ENCODE measurements around the gene MAP2K3. TPM values are rescaled to one million over a fixed set of nuclear protein-coding genes. Genes with fewer than 3 reads are reported as not detected.
A peak's percentile ranks its signal among the peaks of the same experiment; 100 is the strongest.

The MAP2K3 gene
- total and polyA plus RNA-seq, 10 of the 15 experiments (the other 5 are each of a cell fraction or from before 2014, with no cell fraction given), result 0.71 to 39.4 (median 18.6) TPM

DNA sequence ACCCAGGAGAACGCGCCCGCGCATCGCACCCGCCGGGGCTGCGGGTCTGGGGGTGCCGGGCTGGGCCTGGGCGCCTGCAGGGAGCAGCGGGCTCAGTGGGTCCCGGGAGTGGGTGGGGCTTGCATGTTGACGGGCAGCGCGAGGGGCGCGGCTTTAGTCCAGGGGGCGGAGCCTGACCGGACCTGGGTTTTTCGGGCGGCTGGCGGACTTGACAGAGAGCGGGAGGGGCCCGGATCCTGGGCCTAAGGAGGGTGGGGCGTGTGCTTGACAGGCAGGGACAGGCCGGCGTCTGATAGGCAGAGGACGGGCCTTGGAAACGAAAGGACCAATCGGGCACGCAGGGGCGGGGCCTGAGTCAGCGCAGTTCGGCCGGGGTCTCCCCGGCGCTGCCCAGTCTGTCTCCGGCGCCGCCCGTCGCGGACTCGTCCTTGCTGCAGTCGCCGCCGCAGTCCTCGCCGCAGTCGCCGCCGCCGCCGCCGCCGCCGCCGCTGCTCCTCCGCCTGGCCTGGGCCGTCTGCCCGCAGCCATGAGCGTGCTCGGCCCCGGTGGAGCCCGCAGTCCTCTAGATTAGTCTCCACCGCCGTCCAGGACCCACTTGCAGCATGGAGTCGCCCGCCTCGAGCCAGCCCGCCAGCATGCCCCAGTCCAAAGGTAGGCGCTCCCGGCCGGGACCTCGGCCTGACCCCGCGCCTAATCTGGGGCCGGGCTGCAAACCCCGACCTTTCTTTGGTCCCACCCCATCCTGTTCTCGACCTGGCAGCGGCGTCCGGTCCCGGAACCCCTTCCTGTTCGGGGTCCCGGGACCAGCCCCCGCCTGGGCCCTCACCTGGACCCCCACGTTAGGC, at the start of gene MAP2K3 (continued):
- no peak for TF ChIP-seq HDAC2 (IDR thresholded peaks at IDR 0.05)
- TF ChIP-seq, protein P1, sequence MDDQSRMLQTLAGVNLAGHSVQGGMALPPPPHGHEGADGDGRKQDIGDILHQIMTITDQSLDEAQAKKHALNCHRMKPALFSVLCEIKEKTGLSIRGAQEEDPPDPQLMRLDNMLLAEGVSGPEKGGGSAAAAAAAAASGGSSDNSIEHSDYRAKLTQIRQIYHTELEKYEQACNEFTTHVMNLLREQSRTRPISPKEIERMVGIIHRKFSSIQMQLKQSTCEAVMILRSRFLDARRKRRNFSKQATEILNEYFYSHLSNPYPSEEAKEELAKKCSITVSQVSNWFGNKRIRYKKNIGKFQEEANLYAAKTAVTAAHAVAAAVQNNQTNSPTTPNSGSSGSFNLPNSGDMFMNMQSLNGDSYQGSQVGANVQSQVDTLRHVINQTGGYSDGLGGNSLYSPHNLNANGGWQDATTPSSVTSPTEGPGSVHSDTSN (IDR thresholded peaks at IDR 0.05; ENCODE audit: insufficient replicate concordance, low read depth, low read length), result peak; percentile 94
- TF ChIP-seq POLR2AphosphoS2 (IDR thresholded peaks at IDR 0.05; ENCODE audit: low read depth, low read length), result no peak
- TF ChIP-seq SIN3A (IDR thresholded peaks at IDR 0.05; ENCODE audit: low read depth, low read length), result 0 out of 2 replicates have a peak, but pooled peaks have one; percentile 64
- TF ChIP-seq IKZF1 (conservative IDR thresholded peaks at IDR 0.05), result peak; percentile 56
- TF ChIP-seq SUZ12 (IDR thresholded peaks at IDR 0.05; ENCODE audit: unreplicated experiment), result no peak
- TF ChIP-seq SMAD5 (IDR thresholded peaks at IDR 0.05; ENCODE audit: low read depth), result no peak
- no peak for TF ChIP-seq PAX5 (IDR thresholded peaks at IDR 0.05; ENCODE audit: borderline replicate concordance, low read depth, low read length)
- TF ChIP-seq ESRRA (IDR thresholded peaks at IDR 0.05; ENCODE audit: low read length), result no peak
- TF ChIP-seq MYC (IDR thresholded peaks at IDR 0.05; ENCODE audit: insufficient read depth, insufficient read length, insufficient replicate concordance, low read length, severe bottlenecking), result no peak
- TF ChIP-seq TCF12 (IDR thresholded peaks at IDR 0.05; ENCODE audit: low read depth, low read length), result no peak
- no peak for TF ChIP-seq PAX8 (IDR thresholded peaks at IDR 0.05)
- TF ChIP-seq ATF7 (IDR thresholded peaks at IDR 0.05; ENCODE audit: low read depth), result no peak
- no peak for TF ChIP-seq ATF2 (IDR thresholded peaks at IDR 0.05; ENCODE audit: low read length)
- TF ChIP-seq MAX (IDR thresholded peaks at IDR 0.05; ENCODE audit: low read depth, low read length), result 0 out of 2 replicates have a peak, but pooled peaks have one; percentile 5
- peak; percentile 79 for TF ChIP-seq LARP7 (IDR thresholded peaks at IDR 0.05)
- no peak; the same call in 1 of the 2 replicates for TF ChIP-seq HCFC1 (IDR thresholded peaks at IDR 0.05; ENCODE audit: low read length)
- no peak for TF ChIP-seq BCL11A (IDR thresholded peaks at IDR 0.05; ENCODE audit: low read depth, low read length)
- TF ChIP-seq CHD1 (IDR thresholded peaks at IDR 0.05; ENCODE audit: low read depth, low read length), result no peak
- TF ChIP-seq IRF4 (IDR thresholded peaks at IDR 0.05; ENCODE audit: low read depth, low read length), result no peak
- TF ChIP-seq ZNF687 (IDR thresholded peaks at IDR 0.05), result 0 out of 2 replicates have a peak, but pooled peaks have one; percentile 52
- TF ChIP-seq, protein P2, sequence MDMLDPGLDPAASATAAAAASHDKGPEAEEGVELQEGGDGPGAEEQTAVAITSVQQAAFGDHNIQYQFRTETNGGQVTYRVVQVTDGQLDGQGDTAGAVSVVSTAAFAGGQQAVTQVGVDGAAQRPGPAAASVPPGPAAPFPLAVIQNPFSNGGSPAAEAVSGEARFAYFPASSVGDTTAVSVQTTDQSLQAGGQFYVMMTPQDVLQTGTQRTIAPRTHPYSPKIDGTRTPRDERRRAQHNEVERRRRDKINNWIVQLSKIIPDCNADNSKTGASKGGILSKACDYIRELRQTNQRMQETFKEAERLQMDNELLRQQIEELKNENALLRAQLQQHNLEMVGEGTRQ (IDR thresholded peaks at IDR 0.05; ENCODE audit: borderline replicate concordance, low read depth, low read length), result no peak
- TF ChIP-seq NFXL1 (IDR thresholded peaks at IDR 0.05; ENCODE audit: borderline replicate concordance), result 0 out of 2 replicates have a peak, but pooled peaks have one; percentile 38
- TF ChIP-seq MEF2B (IDR thresholded peaks at IDR 0.05; ENCODE audit: partially characterized antibody, poor library complexity, severe bottlenecking), result no peak
